Neural cell (in vitro differentiated cells): ENCODE measurements around the gene TPSAB1. TPM values are rescaled to one million over a fixed set of nuclear protein-coding genes. Genes with fewer than 3 reads are reported as not detected.

Source experiments
- H2AFZ ChIP-seq: fragments of 200-600, 300-800 bp; sonication (generic), shearing (Covaris generic); 2 replicates; pipeline ENCODE4 v1.6.0; 2014; ENCODE audit warnings: low read depth, mild to moderate bottlenecking, antibody characterized with exemption, low read length, moderate library complexity
- H3F3A ChIP-seq: fragments of 200-600 bp; shearing (Covaris generic); 2 replicates; pipeline ENCODE4 v1.6.1; 2016; ENCODE audit warnings: mild to moderate bottlenecking, moderate library complexity, mixed read lengths, antibody characterized with exemption, low read length; ENCODE audit not compliant: insufficient read depth, poor library complexity, severe bottlenecking
- H3K27ac ChIP-seq: fragments of 200-600, 300-800 bp; sonication (generic), shearing (Covaris generic); 2 replicates; pipeline ENCODE4 v1.5.1; 2014; ENCODE audit warnings: mild to moderate bottlenecking, low read length, moderate library complexity
- H3K27me3 ChIP-seq: fragments of 300-800, 200-600 bp; sonication (generic), shearing (Covaris generic); 2 replicates; pipeline ENCODE4 v1.6.0; 2014; ENCODE audit warnings: mild to moderate bottlenecking, low read depth, low read length, moderate library complexity; ENCODE audit not compliant: insufficient read depth
- H3K36me3 ChIP-seq: fragments of 300-800, 200-600 bp; sonication (generic), shearing (Covaris generic); 2 replicates; pipeline ENCODE4 v1.5.1; 2014; ENCODE audit warnings: mild to moderate bottlenecking, antibody characterized with exemption, low read length, moderate library complexity; ENCODE audit not compliant: insufficient read depth
- H3K4me2 ChIP-seq: fragments of 300-800, 200-600 bp; sonication (generic), shearing (Covaris generic); 2 replicates; pipeline ENCODE4 v1.6.0; 2014; ENCODE audit warnings: mild to moderate bottlenecking, low read length
- H3K4me3 ChIP-seq: fragments of 300-800, 200-600 bp; sonication (generic), shearing (Covaris generic); 2 replicates; pipeline ENCODE4 v1.5.1; 2014; ENCODE audit warnings: mild to moderate bottlenecking, low read length, moderate library complexity
- H3K79me2 ChIP-seq: fragments of 200-600 bp; shearing (Covaris generic); replicated peaks from 2 replicates; pipeline ENCODE4 v1.6.0; 2014; ENCODE audit warnings: mild to moderate bottlenecking, low read length, moderate library complexity; ENCODE audit not compliant: insufficient read depth
- H3K9ac ChIP-seq: fragments of 300-800, 200-600 bp; sonication (generic), shearing (Covaris generic); 2 replicates; pipeline ENCODE4 v1.6.1; 2016; ENCODE audit warnings: mild to moderate bottlenecking, low read length, mixed read lengths
- H3K9me2 ChIP-seq: fragments of 200-600 bp; shearing (Covaris generic); 2 replicates; pipeline ENCODE4 v1.6.1; 2016; ENCODE audit warnings: mild to moderate bottlenecking, low read length, mixed read lengths; ENCODE audit not compliant: insufficient read depth
- H3K9me3 ChIP-seq: fragments of 200-600, 300-800 bp; sonication (generic), shearing (Covaris generic); 2 replicates; pipeline ENCODE4 v1.6.1; 2016; ENCODE audit warnings: mild to moderate bottlenecking, mixed run types, low read length, moderate library complexity, mixed read lengths
- H4K20me1 ChIP-seq: fragments of 200-600 bp; shearing (Covaris generic); 2 replicates; pipeline ENCODE4 v1.6.1; 2016; ENCODE audit warnings: mild to moderate bottlenecking, mixed run types; ENCODE audit not compliant: insufficient read depth
- CTCF ChIP-seq: fragments of 450-650 bp; IDR thresholded peaks from 2 replicates; pipeline ENCODE4 v1.5.1; 2014; ENCODE audit warnings: antibody characterized with exemption, mild to moderate bottlenecking, moderate library complexity; ENCODE audit not compliant: poor library complexity, severe bottlenecking
- EP300 ChIP-seq: fragments of 450-650 bp; conservative IDR thresholded peaks from 2 replicates; pipeline ENCODE4 v1.6.1; 2014; ENCODE audit warnings: antibody characterized with exemption, mild to moderate bottlenecking, moderate library complexity; ENCODE audit not compliant: poor library complexity, severe bottlenecking
- EZH2 ChIP-seq: fragments of 200-600, 300-800 bp; shearing (Covaris generic), sonication (generic); IDR thresholded peaks from 2 replicates; pipeline ENCODE4 v1.6.1; 2014; ENCODE audit warnings: antibody characterized with exemption, low read length, borderline replicate concordance, mild to moderate bottlenecking; ENCODE audit not compliant: insufficient read depth, poor library complexity, severe bottlenecking
- MXI1 ChIP-seq: fragments of 450-650 bp; conservative IDR thresholded peaks from 2 replicates; pipeline ENCODE4 v1.6.1; 2014; ENCODE audit warnings: antibody characterized with exemption, mild to moderate bottlenecking; ENCODE audit not compliant: poor library complexity, severe bottlenecking
- POLR2AphosphoS5 ChIP-seq: IDR thresholded peaks from 2 replicates; pipeline ENCODE4 v1.6.1; 2012
- RAD21 ChIP-seq: fragments of 450-650 bp; conservative IDR thresholded peaks from 2 replicates; pipeline ENCODE4 v1.6.1; 2014; ENCODE audit warnings: antibody characterized with exemption, mild to moderate bottlenecking, moderate library complexity
- REST ChIP-seq: IDR thresholded peaks from 2 replicates; pipeline ENCODE4 v1.6.1; 2012; ENCODE audit warnings: borderline replicate concordance
- SMC3 ChIP-seq: fragments of 450-650 bp; conservative IDR thresholded peaks from 2 replicates; pipeline ENCODE4 v1.6.1; 2014; ENCODE audit warnings: antibody characterized with exemption, mild to moderate bottlenecking, moderate library complexity; ENCODE audit not compliant: poor library complexity
- TAF1 ChIP-seq: IDR thresholded peaks from 2 replicates; pipeline ENCODE4 v1.6.1; 2012; ENCODE audit warnings: low read depth
- polyA plus RNA-seq: library from polyadenylated mRNA; depleted of rRNA; stranded (reverse); fragments of >200 nt; gene quantifications from 2 replicates; pipeline ENCODE4 v1.2.3, GENCODE V29; 2014

The TPSAB1 gene
- polyA plus RNA-seq, 1 donor from 2014 or later, result not detected

GRCh38 chr16:1208239-1208830, 32.2 kb upstream of the TPSAB1 start:
- Histone ChIP-seq H3K4me3 (no peak overlapping the region), H4K20me1 (no peaks in the 10 kb centered on the region), H2AFZ (no peak overlapping the region), H3K79me2 (no peaks in the 10 kb centered on the region), H3K4me2 (no peak overlapping the region), H3K9ac (no peak overlapping the region), H3K36me3 (no peaks in the 10 kb centered on the region), H3K9me2 (no peaks in the 10 kb centered on the region), H3K27ac (no peak overlapping the region), H3K9me3 (no peaks in the 10 kb centered on the region), H3F3A (no peaks in the 10 kb centered on the region), H3K27me3 (no peaks in the 10 kb centered on the region)
- no peak for TF ChIP-seq EP300
- no peak for TF ChIP-seq CTCF
- no peak for TF ChIP-seq REST
- TF ChIP-seq SMC3, result no peak
- no peak for TF ChIP-seq RAD21
- no peak for TF ChIP-seq POLR2AphosphoS5
- TF ChIP-seq MXI1, result no peak
- no peak for TF ChIP-seq TAF1
- TF ChIP-seq EZH2, result no peak

GRCh38 chr16:1209081-1209480, 31.4 kb upstream of the TPSAB1 start:
- Histone ChIP-seq H3K27me3 (no peaks in the 10 kb centered on the region), H3K27ac (no peak overlapping the region), H3K9ac (no peak overlapping the region), H3K4me3 (no peak overlapping the region), H4K20me1 (no peaks in the 10 kb centered on the region), H3K79me2 (no peaks in the 10 kb centered on the region), H3F3A (no peaks in the 10 kb centered on the region), H2AFZ (no peak overlapping the region), H3K9me2 (no peaks in the 10 kb centered on the region), H3K36me3 (no peaks in the 10 kb centered on the region), H3K9me3 (no peaks in the 10 kb centered on the region), H3K4me2 (no peak overlapping the region)
- no peak for TF ChIP-seq MXI1
- TF ChIP-seq SMC3, result no peak
- TF ChIP-seq RAD21, result no peak
- no peak for TF ChIP-seq POLR2AphosphoS5
- TF ChIP-seq EZH2, result no peak

GRCh38 chr16:1210461-1210860, 30.0 kb upstream of the TPSAB1 start:
- Histone ChIP-seq H3K9ac (no peak overlapping the region), H3K36me3 (no peaks in the 10 kb centered on the region), H3F3A (no peaks in the 10 kb centered on the region), H3K4me3 (no peak overlapping the region), H2AFZ (no peak overlapping the region), H3K9me3 (no peaks in the 10 kb centered on the region), H3K4me2 (no peak overlapping the region), H3K27me3 (no peaks in the 10 kb centered on the region), H3K9me2 (no peaks in the 10 kb centered on the region), H3K79me2 (no peaks in the 10 kb centered on the region), H4K20me1 (no peaks in the 10 kb centered on the region), H3K27ac (no peak overlapping the region)
- TF ChIP-seq EP300, result no peak
- TF ChIP-seq EZH2, result no peak
- no peak for TF ChIP-seq REST
- no peak for TF ChIP-seq TAF1
- no peak for TF ChIP-seq SMC3
- no peak for TF ChIP-seq MXI1
- TF ChIP-seq RAD21, result no peak
- TF ChIP-seq POLR2AphosphoS5, result no peak
- TF ChIP-seq CTCF, result no peak
